Measurements from ENCODE around the gene NTM.

NTM gene

GRCh38 chr11:131447277-131447815, 76.9 kb downstream of the NTM start:
- Histone ChIP-seq H3F3A (ENCODE audit: control insufficient read depth, insufficient read depth) (no peaks in the 10 kb centered on the region), H3K9me2 (replicated peaks; ENCODE audit: control insufficient read depth, low read length) (no peaks in the 10 kb centered on the region), H3K4me1 (ENCODE audit: control insufficient read depth, low read length) (no peaks in the 10 kb centered on the region), H3K27me3 (ENCODE audit: control insufficient read depth, low read length) (no peaks in the 10 kb centered on the region), H3K79me2 (ENCODE audit: control insufficient read depth, low read length) (no peaks in the 10 kb centered on the region), H3K4me3 (ENCODE audit: low read length) (no peak overlapping the region), H3K27ac (ENCODE audit: low read depth, low read length) (no peak overlapping the region), H3K36me3 (ENCODE audit: control insufficient read depth, low read length) (no peaks in the 10 kb centered on the region), H4K20me1 (ENCODE audit: control insufficient read depth, insufficient read depth, low read depth, low read length) (no peaks in the 10 kb centered on the region), H3K4me2 (ENCODE audit: low read length) (no peak overlapping the region), H3K9me3 (ENCODE audit: control insufficient read depth, insufficient read depth, low read length) (no peaks in the 10 kb centered on the region)
- TF ChIP-seq EZH2phosphoT487 (IDR thresholded peaks at IDR 0.05; ENCODE audit: borderline replicate concordance, low read length) (no peak), CTCF (IDR thresholded peaks at IDR 0.05; ENCODE audit: low read depth, low read length, poor library complexity, severe bottlenecking) (no peak)

- Histone ChIP-seq H3K79me2 (ENCODE audit: control insufficient read depth, low read length) (no peaks in the 10 kb centered on the region), H3F3A (ENCODE audit: control insufficient read depth, insufficient read depth) (no peaks in the 10 kb centered on the region), H3K9me2 (replicated peaks; ENCODE audit: control insufficient read depth, low read length) (no peaks in the 10 kb centered on the region), H3K4me1 (ENCODE audit: control insufficient read depth, low read length) (no peaks in the 10 kb centered on the region), H4K20me1 (ENCODE audit: control insufficient read depth, insufficient read depth, low read depth, low read length) (no peaks in the 10 kb centered on the region), H3K36me3 (ENCODE audit: control insufficient read depth, low read length) (no peaks in the 10 kb centered on the region), H3K27ac (ENCODE audit: low read depth, low read length) (no peak overlapping the region), H3K9me3 (ENCODE audit: control insufficient read depth, insufficient read depth, low read length) (no peaks in the 10 kb centered on the region), H3K27me3 (ENCODE audit: control insufficient read depth, low read length) (no peaks in the 10 kb centered on the region), H3K4me3 (ENCODE audit: low read length) (no peak overlapping the region), H3K4me2 (ENCODE audit: low read length) (no peak overlapping the region)
- no peak for TF ChIP-seq EZH2phosphoT487 (IDR thresholded peaks at IDR 0.05; ENCODE audit: borderline replicate concordance, low read length)
- no peak for TF ChIP-seq CTCF (IDR thresholded peaks at IDR 0.05; ENCODE audit: low read depth, low read length, poor library complexity, severe bottlenecking)
Measured at GRCh38 chr11:131447898-131448297, 77.5 kb downstream of the NTM start.

GRCh38 chr11:131449036-131450019, 78.9 kb downstream of the NTM start:
- no peak for TF ChIP-seq EZH2phosphoT487 (IDR thresholded peaks at IDR 0.05; ENCODE audit: borderline replicate concordance, low read length)
- TF ChIP-seq CTCF (IDR thresholded peaks at IDR 0.05; ENCODE audit: low read depth, low read length, poor library complexity, severe bottlenecking): no peak
- Histone ChIP-seq H3K4me2 (ENCODE audit: low read length) (no peak overlapping the region), H3K79me2 (ENCODE audit: control insufficient read depth, low read length) (no peaks in the 10 kb centered on the region), H3K9me2 (replicated peaks; ENCODE audit: control insufficient read depth, low read length) (no peaks in the 10 kb centered on the region), H3K9me3 (ENCODE audit: control insufficient read depth, insufficient read depth, low read length) (no peaks in the 10 kb centered on the region), H3K4me1 (ENCODE audit: control insufficient read depth, low read length) (no peaks in the 10 kb centered on the region), H3F3A (ENCODE audit: control insufficient read depth, insufficient read depth) (no peaks in the 10 kb centered on the region), H3K27ac (ENCODE audit: low read depth, low read length) (no peak overlapping the region), H3K36me3 (ENCODE audit: control insufficient read depth, low read length) (no peaks in the 10 kb centered on the region), H3K4me3 (ENCODE audit: low read length) (no peak overlapping the region), H3K27me3 (ENCODE audit: control insufficient read depth, low read length) (no peaks in the 10 kb centered on the region), H4K20me1 (ENCODE audit: control insufficient read depth, insufficient read depth, low read depth, low read length) (no peaks in the 10 kb centered on the region)
